Memory B cell (primary cell): ENCODE data around the gene LCE1C.

Experiments used
- ATAC-seq: fragments of 150-1000 bp; cut with Tn5 transposase; 2 replicates; pipeline ENCODE4 v1.10.0; 2021; ENCODE audit warnings: low read depth, mild to moderate bottlenecking, moderate library complexity
- DNase-seq, 2 donors: peaks; one replicate each; pipeline ENCODE4 v3.0.0; 2022; ENCODE audit warnings: low spot score in 2 of 2
- H3K27ac Mint-ChIP-seq: one replicate; pipeline ENCODE4 v1.8.0; 2022; ENCODE audit warnings: mild to moderate bottlenecking, moderate library complexity, mixed read lengths
- H3K27me3 Mint-ChIP-seq: one replicate; pipeline ENCODE4 v1.8.0; 2022; ENCODE audit warnings: mixed read lengths
- H3K36me3 Mint-ChIP-seq: one replicate; pipeline ENCODE4 v1.8.0; 2022; ENCODE audit warnings: mild to moderate bottlenecking, mixed read lengths
- H3K4me1 Mint-ChIP-seq: one replicate; pipeline ENCODE4 v1.8.0; 2022; ENCODE audit warnings: mixed read lengths
- H3K4me3 Mint-ChIP-seq: one replicate; pipeline ENCODE4 v1.8.0; 2022; ENCODE audit warnings: mild to moderate bottlenecking, moderate library complexity, mixed read lengths
- H3K9me3 Mint-ChIP-seq: one replicate; pipeline ENCODE4 v1.8.0; 2022; ENCODE audit warnings: mixed read lengths

LCE1C gene, protein sequence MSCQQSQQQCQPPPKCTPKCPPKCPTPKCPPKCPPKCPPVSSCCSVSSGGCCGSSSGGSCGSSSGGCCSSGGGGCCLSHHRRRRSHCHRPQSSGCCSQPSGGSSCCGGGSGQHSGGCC

DNA sequence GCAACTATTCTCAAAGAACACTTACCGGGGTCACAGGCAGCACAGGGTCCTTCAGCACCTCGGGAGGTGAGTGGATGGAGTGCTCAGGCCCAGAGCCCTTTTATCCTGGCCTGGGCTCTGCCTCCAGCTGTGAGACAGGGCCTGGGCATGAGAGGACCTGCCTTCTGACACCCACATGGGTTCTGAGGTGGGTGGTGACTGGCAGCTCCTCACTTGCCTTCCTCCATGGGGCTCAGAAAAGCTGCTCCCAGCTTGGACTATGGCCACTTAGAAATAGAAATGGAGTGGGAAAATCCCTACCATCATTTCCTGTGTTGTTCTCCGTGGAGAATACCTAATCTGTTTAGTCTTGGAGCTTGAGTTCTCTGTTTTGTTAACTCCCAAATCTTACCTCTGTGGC, at the start of gene LCE1C:
Gene LCE1C, minus strand, starts transcription at position 76 of the 400 bp plus-strand sequence. CDS start 1,173 bp downstream, outside the sequence.
- H3K4me1 Mint-ChIP-seq: no peaks in the 10 kb centered on the region
- no peak for DNase-seq
- peaks cover 7% of the 10 kb centered on the region for H3K27me3 Mint-ChIP-seq

DNA sequence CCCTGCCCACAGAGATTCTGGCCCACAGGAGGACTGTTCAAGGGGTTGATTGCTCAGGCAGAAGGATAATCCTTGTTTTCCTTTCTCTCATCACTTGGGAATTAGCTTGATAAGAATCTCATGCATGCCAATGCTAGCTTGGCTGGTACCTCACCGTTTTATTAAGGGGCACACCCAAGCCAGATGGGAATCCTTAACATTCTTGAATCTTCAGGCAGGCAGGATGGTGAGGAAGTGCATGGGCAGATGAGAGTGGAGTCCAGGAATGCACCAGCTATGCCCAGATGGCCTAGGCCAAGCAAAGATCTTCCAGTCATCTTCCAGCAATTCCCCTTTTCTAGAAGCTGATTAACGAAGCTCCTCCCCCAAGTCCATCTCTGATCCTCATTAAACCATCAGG, 49.2 kb upstream of the LCE1C start:
- DNase-seq: no peak
- Mint-ChIP-seq H3K27ac (no peak overlapping the region), H3K4me1 (no peaks in the 10 kb centered on the region), H3K27me3 (peaks cover 6% of the 10 kb centered on the region), H3K4me3 (no peak overlapping the region), H3K36me3 (no peaks in the 10 kb centered on the region), H3K9me3 (no peaks in the 10 kb centered on the region)
- no peak for ATAC-seq

More for the DNA sequence above, at the start of gene LCE1C:
- no peaks in the 10 kb centered on the region for H3K36me3 Mint-ChIP-seq
- peaks cover 5% of the 10 kb centered on the region for H3K9me3 Mint-ChIP-seq
- H3K27ac Mint-ChIP-seq: no peak within 1 kb of the TSS
- no peak for ATAC-seq
- no peak within 1 kb of the TSS for H3K4me3 Mint-ChIP-seq

DNA sequence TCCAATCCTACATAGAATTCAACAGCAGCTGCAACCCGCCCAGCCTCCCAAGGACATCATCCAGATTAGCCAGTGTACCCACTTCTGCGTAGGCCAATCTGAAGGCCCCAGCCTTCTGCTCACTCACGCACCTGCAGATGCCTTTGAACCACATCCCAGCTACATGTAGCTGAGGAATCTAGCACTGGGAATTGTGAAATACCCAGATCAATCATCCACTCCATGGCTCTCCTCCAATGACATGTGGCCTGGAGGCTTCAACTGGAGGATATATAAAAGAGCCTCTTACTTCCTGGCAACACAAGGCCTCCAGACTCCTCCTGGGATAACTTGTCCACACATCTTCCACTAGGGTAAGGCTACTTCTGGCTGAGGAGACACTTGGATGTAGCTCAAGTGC, 36.1 kb upstream of the LCE1C start, which contains the start of gene LCE6A:
Gene LCE6A, plus strand, starts transcription at position 301 of the 400 bp plus-strand sequence. CDS start 665 bp downstream, outside the sequence.
- no peak for DNase-seq
- Mint-ChIP-seq H3K27ac (no peak within 1 kb of the TSS), H3K27me3 (peaks cover 6% of the 10 kb centered on the region), H3K4me1 (no peaks in the 10 kb centered on the region), H3K4me3 (no peak within 1 kb of the TSS), H3K36me3 (no peaks in the 10 kb centered on the region), H3K9me3 (no peaks in the 10 kb centered on the region)
- no peak for ATAC-seq

GRCh38 chr1:152836870-152837269, 30.4 kb upstream of the LCE1C start:
- DNase-seq (no peak), ATAC-seq (no peak)
- no peaks in the 10 kb centered on the region for H3K36me3 Mint-ChIP-seq
- H3K4me1 Mint-ChIP-seq: no peaks in the 10 kb centered on the region
- no peak overlapping the region for H3K27ac Mint-ChIP-seq
- H3K4me3 Mint-ChIP-seq: no peak overlapping the region
- peaks cover 6% of the 10 kb centered on the region for H3K27me3 Mint-ChIP-seq
- no peaks in the 10 kb centered on the region for H3K9me3 Mint-ChIP-seq

DNA sequence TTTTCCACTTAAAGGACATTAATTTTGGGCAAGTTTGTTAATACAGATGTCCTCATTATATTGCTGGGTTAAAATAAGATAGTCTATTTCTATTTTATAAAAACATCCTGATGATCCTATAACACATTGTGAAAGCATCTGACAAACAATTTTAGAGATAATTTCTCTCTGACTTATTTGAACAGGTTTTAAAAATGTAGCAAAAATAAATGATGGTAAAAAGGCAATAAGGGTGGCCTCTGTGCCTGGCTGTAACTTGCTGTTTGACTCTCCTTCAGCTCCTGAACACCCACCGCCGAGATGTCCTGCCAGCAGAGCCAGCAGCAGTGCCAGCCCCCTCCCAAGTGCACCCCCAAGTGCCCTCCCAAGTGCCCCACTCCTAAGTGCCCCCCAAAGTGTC, 20.7 kb upstream of the LCE1C start, which contains the start of gene LCE1A:
Gene LCE1A, plus strand, starts transcription at position 301 of the 400 bp plus-strand sequence. Its CDS starts 0 bp downstream, at position 301.
- Mint-ChIP-seq H3K9me3 (peaks cover 5% of the 10 kb centered on the region), H3K4me3 (no peak within 1 kb of the TSS), H3K27ac (no peak within 1 kb of the TSS), H3K27me3 (peaks cover 16% of the 10 kb centered on the region), H3K4me1 (no peaks in the 10 kb centered on the region), H3K36me3 (no peaks in the 10 kb centered on the region)
- ATAC-seq: no peak
- DNase-seq: no peak

DNA sequence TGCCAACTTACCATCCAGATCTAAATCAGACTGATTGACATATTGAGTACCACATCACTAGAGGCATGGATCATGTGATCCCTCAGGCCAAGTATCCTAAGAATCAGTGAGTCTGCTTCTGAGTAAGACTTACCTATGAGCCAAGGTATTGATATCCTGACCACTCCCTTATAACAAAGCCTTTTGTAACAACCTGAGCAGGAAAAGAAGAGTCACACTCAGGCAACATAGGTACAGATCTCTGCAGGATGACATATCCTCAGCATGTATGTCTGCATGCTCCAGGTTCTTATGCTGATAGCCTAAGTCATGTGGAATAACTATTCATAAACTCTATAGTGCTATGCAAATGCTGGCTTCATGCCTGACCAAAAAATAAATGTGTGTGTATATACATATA, 18.5 kb upstream of the LCE1C start:
- ATAC-seq: no peak
- Mint-ChIP-seq H3K4me1 (peaks cover 4% of the 10 kb centered on the region), H3K36me3 (no peaks in the 10 kb centered on the region), H3K9me3 (peaks cover 2% of the 10 kb centered on the region), H3K27me3 (peaks cover 15% of the 10 kb centered on the region), H3K27ac (no peak overlapping the region), H3K4me3 (no peak overlapping the region)
- no peak for DNase-seq

- Mint-ChIP-seq H3K27me3 (peaks cover 12% of the 10 kb centered on the region), H3K9me3 (no peaks in the 10 kb centered on the region), H3K4me1 (peaks cover 4% of the 10 kb centered on the region), H3K27ac (no peak overlapping the region), H3K4me3 (no peak overlapping the region), H3K36me3 (no peaks in the 10 kb centered on the region)
- DNase-seq: no peak
- no peak for ATAC-seq
Measured at GRCh38 chr1:152823294-152823693, 16.8 kb upstream of the LCE1C start.

- Mint-ChIP-seq H3K4me3 (no peak overlapping the region), H3K9me3 (no peaks in the 10 kb centered on the region), H3K4me1 (peaks cover 4% of the 10 kb centered on the region), H3K27ac (no peak overlapping the region), H3K36me3 (no peaks in the 10 kb centered on the region), H3K27me3 (peaks cover 5% of the 10 kb centered on the region)
- ATAC-seq (no peak), DNase-seq (no peak)
Measured at GRCh38 chr1:152817309-152817708, 10.9 kb upstream of the LCE1C start.

GRCh38 chr1:152811671-152812070, 5.2 kb upstream of the LCE1C start, which contains the start of gene LCE1B:
Gene LCE1B (plus strand): TSS chr1:152811971. CDS start chr1:152812447, 476 bp downstream.
- H3K27me3 Mint-ChIP-seq: no peaks in the 10 kb centered on the region
- ATAC-seq (no peak), DNase-seq (no peak)
- H3K4me3 Mint-ChIP-seq: no peak within 1 kb of the TSS
- H3K27ac Mint-ChIP-seq: no peak within 1 kb of the TSS
- H3K9me3 Mint-ChIP-seq: peaks cover 5% of the 10 kb centered on the region
- H3K4me1 Mint-ChIP-seq: no peaks in the 10 kb centered on the region
- H3K36me3 Mint-ChIP-seq: no peaks in the 10 kb centered on the region

DNA sequence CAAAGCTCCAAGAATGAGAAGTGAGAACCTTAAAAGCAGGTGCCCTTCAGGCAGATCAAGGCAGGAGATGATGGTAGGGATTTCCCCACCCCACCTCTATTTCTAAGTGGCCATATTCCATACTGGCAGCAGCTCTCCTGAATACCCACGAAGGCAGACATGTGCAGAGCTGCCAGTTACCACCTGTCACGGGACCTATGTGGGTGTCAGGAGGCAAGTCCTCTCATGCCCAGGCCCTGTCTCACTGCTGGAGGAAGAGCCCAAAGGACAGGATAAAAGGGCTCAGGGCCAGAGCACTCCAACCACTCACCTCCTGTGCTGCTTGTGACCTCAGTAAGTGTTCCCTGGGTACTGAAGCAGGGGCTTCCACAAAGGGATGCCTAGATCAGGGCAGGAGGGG, 4.6 kb upstream of the LCE1C start:
- Mint-ChIP-seq H3K27ac (no peak overlapping the region), H3K9me3 (peaks cover 5% of the 10 kb centered on the region), H3K4me1 (no peaks in the 10 kb centered on the region), H3K36me3 (no peaks in the 10 kb centered on the region), H3K4me3 (no peak overlapping the region), H3K27me3 (no peaks in the 10 kb centered on the region)
- ATAC-seq (no peak), DNase-seq (no peak)

DNA sequence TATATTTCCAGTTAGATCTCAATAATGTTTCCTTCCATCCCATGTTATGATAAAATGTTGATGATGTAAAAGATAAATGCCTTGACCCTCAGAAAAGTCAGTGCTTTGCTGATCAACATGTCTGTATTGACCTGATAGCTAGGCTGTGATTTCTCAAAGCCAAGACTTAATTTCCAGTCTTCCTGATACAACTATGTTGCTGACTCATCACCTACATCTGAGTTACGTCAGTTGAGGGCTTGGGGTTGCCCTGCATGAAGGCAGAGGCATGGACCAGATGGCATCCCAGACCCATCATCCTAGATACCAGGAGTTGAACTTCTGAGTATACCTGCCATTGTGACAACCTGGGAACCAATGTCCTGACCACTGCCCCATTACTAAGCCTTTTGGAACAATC, 5.1 kb downstream of the LCE1C start:
- no peak for ATAC-seq
- DNase-seq: no peak
- H3K4me1 Mint-ChIP-seq: no peaks in the 10 kb centered on the region
- H3K4me3 Mint-ChIP-seq: no peak overlapping the region
- H3K9me3 Mint-ChIP-seq: peaks cover 3% of the 10 kb centered on the region
- H3K36me3 Mint-ChIP-seq: no peaks in the 10 kb centered on the region
- H3K27ac Mint-ChIP-seq: no peak overlapping the region
- H3K27me3 Mint-ChIP-seq: peaks cover 15% of the 10 kb centered on the region

- no peaks in the 10 kb centered on the region for H3K36me3 Mint-ChIP-seq
- no peak within 1 kb of the TSS for H3K27ac Mint-ChIP-seq
- H3K4me3 Mint-ChIP-seq: no peak within 1 kb of the TSS
- peaks cover 3% of the 10 kb centered on the region for H3K9me3 Mint-ChIP-seq
- peaks cover 6% of the 10 kb centered on the region for H3K27me3 Mint-ChIP-seq
- no peak for ATAC-seq
- no peak for DNase-seq
- no peaks in the 10 kb centered on the region for H3K4me1 Mint-ChIP-seq
Measured at GRCh38 chr1:152796421-152796820, 10.0 kb downstream of the LCE1C start, which contains the start of gene LCE1D. Gene LCE1D (plus strand): TSS chr1:152796721. CDS start chr1:152797795, 1,074 bp downstream.

DNA sequence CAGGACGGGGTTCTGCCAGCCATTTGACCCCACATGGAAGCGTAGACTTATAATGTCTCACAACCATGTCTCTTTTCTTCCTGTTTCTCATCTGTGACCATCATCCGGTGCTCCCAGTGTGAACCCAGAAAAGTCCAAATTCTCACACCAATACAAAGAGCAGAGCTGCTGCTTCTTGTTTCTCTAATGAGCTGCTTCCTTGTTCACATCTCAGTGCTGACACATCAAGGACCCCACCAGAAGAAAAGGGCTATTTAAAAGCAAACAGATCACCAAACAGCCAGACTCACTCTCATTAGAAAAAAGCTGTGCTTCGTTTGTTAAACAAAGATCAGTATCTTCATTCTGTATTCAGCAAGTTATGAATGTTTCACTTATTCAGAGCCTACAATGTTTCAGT, 10.8 kb downstream of the LCE1C start:
- no peaks in the 10 kb centered on the region for H3K36me3 Mint-ChIP-seq
- no peak for ATAC-seq
- H3K4me1 Mint-ChIP-seq: no peaks in the 10 kb centered on the region
- DNase-seq: no peak
- H3K9me3 Mint-ChIP-seq: peaks cover 3% of the 10 kb centered on the region
- H3K4me3 Mint-ChIP-seq: no peak overlapping the region
- no peak overlapping the region for H3K27ac Mint-ChIP-seq
- peaks cover 2% of the 10 kb centered on the region for H3K27me3 Mint-ChIP-seq

DNA sequence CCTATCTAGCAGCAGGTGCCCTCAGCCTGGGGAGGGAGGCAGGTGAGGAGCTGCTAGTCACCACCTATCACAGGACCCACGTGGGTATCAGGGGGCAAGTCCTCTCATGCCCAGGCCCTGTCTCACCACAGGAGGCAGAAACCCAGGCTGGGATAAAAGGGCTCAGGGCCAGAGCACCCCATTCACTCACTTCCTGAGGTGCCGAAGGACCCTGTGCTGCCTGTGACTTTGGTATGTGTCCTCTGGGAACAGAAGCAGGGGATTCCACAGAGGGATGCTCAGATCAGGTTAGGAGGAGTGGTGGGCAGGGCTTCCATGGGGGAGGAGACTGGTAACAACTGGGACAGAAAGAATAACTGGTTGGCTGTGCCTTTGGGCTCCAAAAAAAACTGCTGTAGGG, 20.4 kb downstream of the LCE1C start, which contains the start of gene LCE1E:
Gene LCE1E, plus strand, starts transcription at position 181 of the 400 bp plus-strand sequence. CDS start 1,043 bp downstream, outside the sequence.
- no peak within 1 kb of the TSS for H3K4me3 Mint-ChIP-seq
- DNase-seq (no peak), ATAC-seq (no peak)
- no peaks in the 10 kb centered on the region for H3K9me3 Mint-ChIP-seq
- no peaks in the 10 kb centered on the region for H3K4me1 Mint-ChIP-seq
- H3K36me3 Mint-ChIP-seq: no peaks in the 10 kb centered on the region
- peaks cover 15% of the 10 kb centered on the region for H3K27me3 Mint-ChIP-seq
- no peak within 1 kb of the TSS for H3K27ac Mint-ChIP-seq

GRCh38 chr1:152783095-152783494, 23.4 kb downstream of the LCE1C start:
- no peak overlapping the region for H3K27ac Mint-ChIP-seq
- no peak for ATAC-seq
- no peaks in the 10 kb centered on the region for H3K9me3 Mint-ChIP-seq
- no peaks in the 10 kb centered on the region for H3K4me1 Mint-ChIP-seq
- peaks cover 21% of the 10 kb centered on the region for H3K27me3 Mint-ChIP-seq
- H3K4me3 Mint-ChIP-seq: no peak overlapping the region
- DNase-seq: no peak
- H3K36me3 Mint-ChIP-seq: no peaks in the 10 kb centered on the region
